IPS-18c (cell line): ENCODE data around the gene ERAL1.
"Not testable (repeated sequence)": the region's sequence is repeated elsewhere in the genome, so short reads cannot be mapped to it uniquely, and the experiment has no call there.

Experiments
- H3K4me3 ChIP-seq: 2 replicates; pipeline ENCODE4 v1.7.0; 2013; ENCODE audit warnings: low read depth, mild to moderate bottlenecking, low read length, moderate library complexity; ENCODE audit not compliant: insufficient read depth
- H3K9me3 ChIP-seq: one replicate; pipeline ENCODE4 v1.6.1; 2013; ENCODE audit warnings: mild to moderate bottlenecking, low read length, moderate library complexity; ENCODE audit not compliant: control insufficient read depth, insufficient read depth

Gene ERAL1

DNA sequence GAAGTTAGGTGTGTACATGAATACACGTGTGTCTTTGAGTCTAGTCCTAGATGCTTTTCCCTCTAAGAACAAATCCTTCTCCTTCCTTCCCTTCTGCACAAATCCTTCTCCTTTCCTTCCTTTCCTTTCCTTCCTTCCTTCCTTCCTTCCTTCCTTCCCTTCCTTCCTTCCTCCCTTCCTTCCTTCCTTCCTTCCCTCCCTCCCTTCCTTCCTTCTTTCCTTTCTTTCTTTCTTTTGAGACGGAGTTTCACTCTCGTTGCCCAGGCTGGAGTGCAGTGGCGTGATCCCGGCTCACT lies 48.7 kb downstream of the ERAL1 start:
- H3K4me3 ChIP-seq, H3K9me3 ChIP-seq: not testable (repeated sequence)

- no peaks in the 10 kb centered on the region for H3K9me3 ChIP-seq
- no peak overlapping the region for H3K4me3 ChIP-seq
These were observed 50.0 kb downstream of the ERAL1 start for GRCh38 chr17:28904800-28905199.

- H3K9me3 ChIP-seq, result no peaks in the 10 kb centered on the region
- no peak overlapping the region for H3K4me3 ChIP-seq
These were observed 51.5 kb downstream of the ERAL1 start for GRCh38 chr17:28906276-28906675.

GRCh38 chr17:28906706-28907438 lies 52.1 kb downstream of the ERAL1 start:
- Histone ChIP-seq H3K9me3 (no peaks in the 10 kb centered on the region), H3K4me3 (no peak overlapping the region)

GRCh38 chr17:28907709-28908475 lies 53.1 kb downstream of the ERAL1 start:
- Histone ChIP-seq H3K9me3 (no peaks in the 10 kb centered on the region), H3K4me3 (no peak overlapping the region)

DNA sequence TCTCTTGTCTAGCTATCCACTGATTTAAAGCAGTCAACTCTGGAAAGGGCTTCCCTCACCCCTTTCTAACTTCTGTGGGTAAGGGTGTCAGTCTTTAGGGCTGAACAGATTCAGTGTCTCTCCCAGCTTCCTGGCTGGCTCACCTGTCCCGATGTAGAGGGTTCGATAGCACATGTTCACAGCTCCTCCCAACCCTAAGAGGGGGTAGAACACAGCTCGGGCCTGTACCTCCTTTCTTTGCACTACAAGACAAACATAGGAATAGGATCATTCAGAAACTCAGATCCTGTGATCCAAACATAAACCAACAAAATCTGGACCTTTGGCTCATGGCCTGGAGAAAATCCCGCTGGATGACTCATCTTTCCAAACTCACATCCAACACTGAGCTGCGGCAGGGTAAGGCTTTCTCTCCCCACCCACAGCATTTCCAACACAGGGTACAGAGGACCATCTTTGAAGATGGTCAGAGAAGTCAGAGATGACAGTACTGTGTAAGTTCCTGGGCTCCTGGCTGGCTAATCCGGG lies 53.9 kb downstream of the ERAL1 start:
- Histone ChIP-seq H3K9me3 (no peaks in the 10 kb centered on the region), H3K4me3 (no peak overlapping the region)

GRCh38 chr17:28910534-28910933 lies 55.7 kb downstream of the ERAL1 start:
- Histone ChIP-seq H3K4me3 (no peak overlapping the region), H3K9me3 (no peaks in the 10 kb centered on the region)
